HG03457 (cell line): Measurements from ENCODE around the gene CADM2.

Experiments used
- ATAC-seq: cut with Tn5 transposase; IDR thresholded peaks from one replicate; pipeline ENCODE4 v1.9.1; 2021; ENCODE audit warnings: moderate number of reproducible peaks; ENCODE audit not compliant: unreplicated experiment

Gene CADM2

DNA sequence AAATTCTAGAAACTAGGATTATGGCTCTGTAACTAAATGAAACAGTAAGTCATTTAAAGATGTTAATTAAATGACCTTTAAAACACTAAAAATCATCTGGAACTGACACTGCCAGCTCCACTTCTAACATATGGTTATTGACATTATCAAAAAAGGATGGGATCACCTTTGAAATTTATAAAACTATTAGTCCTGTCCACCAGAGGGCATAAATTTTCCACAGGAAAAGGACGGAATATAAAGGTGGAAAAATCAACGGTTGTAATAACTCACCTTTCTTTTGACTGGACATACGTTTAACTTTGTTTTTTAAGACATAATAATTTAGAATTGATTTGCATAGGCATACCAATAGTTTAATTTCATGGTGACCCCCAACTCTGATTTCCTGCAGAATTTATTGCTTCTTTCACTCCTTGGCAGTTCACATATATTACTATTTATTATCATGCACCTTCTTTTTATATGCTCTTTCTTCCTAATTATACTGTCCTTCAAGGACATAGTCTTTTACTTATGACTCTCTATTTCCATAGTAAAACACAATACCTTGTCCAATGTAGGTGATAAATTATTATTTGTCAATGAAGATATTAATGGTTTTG is 345.7 kb downstream of the CADM2 start:
- no peak for ATAC-seq

DNA sequence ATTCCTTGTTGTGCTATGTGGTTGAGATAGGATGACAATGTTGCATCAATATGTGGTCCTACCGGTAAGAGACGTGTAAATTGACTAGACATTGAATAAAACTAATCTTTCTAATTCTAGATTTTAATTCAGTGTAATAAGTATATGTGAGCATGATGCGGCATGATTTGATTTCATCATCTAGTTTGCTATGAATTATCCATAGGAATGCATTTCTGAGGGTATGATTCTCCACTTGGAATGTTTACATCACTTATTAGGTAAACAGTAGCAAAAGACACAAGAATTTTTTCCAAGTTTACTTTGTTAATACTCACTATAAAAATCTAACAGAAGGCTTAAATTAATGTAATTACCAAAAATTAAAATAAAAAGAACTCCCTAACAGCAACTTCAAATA is 353.5 kb downstream of the CADM2 start:
- no peak for ATAC-seq

DNA sequence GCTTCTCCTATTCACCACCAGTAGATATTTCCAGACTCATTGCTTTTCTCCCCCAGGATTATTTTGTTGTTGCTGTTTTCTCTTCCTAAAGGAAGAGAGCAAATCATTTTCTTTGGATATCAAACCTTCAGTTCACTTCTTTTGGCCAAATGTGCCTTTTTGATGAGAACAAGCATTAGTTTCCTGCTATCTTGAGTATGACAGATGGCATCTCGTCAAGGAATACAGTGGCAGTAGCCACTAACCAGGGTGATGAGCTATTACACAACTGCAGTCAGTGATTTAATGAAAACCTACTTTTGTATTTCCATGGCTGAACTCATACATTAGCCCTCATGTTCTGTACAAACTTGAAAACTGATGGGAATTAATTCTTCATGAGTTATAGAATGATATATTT is 354.6 kb downstream of the CADM2 start:
- ATAC-seq: no peak

DNA sequence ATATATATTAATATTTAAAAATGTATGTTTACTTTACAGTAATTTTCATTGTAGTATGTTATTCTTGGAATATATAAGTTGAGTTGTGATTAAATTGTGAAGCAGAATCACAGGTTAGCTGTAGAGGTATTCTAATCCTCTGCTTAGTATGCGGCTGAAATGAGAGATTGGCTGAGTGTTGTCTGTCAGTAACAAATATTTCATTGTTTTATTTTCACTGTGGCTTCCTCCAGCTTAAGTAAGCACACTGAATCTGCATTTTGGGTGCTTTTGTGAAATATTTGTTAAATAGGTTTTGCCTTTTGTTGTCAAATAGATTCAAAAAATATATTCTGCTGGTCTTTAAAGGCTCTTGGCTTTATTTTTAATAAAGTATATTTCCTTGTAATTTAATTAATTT is 357.5 kb downstream of the CADM2 start:
- no peak for ATAC-seq

DNA sequence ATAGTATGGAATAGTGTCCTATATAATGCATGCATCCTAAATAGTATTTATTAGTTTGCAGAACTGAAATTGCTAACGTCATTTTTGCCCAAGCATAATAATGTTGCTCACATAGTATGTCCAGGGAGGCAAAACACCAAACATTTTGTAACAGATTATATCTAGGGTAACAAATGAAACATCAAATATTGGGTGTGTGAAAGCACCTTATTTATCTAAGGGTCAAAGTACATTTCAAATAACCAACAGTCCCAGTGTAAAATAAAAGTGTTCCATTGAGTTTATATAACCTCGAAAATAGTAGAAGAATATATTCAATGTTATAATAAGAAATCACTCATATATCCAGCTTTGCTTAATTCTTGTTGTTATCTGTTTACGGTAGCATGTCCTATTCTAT is 363.1 kb downstream of the CADM2 start:
- no peak for ATAC-seq

DNA sequence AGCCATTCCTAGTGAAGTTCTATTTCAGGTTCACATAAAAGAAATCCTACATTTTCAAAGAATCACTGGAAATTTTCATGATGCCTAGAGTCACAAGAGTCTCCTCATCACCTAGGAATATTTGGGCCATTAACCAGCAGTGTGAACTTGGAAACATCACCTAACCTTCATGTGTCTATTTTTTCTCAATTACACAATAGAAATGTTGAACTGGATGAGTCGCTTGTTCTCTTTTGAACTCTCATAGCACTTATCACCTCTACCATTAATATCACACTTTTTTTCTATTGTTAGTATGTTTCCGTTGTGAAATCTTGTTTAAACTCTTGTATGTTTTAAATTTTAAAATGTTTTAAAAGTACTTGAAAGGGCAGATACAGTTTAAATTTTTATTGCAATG is 371.3 kb downstream of the CADM2 start:
- no peak for ATAC-seq

DNA sequence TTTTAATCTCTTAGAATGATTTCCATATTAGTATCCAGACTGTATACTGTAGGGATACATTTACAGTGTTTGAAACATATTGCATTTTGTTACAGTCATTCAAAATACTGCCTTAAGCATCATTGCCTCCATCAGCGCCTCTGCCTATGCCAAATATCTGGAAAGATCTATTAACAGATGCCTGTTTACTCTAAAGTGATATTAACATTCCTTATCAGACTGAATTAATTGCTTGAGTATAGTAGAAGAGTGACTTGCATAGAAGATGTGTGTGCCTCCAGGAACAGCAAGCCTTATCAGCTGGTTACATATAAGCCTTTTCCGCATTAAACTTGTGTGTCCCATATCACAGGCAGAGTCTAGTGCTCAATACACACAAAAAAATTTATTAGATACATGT is 379.1 kb downstream of the CADM2 start:
- ATAC-seq: no peak

DNA sequence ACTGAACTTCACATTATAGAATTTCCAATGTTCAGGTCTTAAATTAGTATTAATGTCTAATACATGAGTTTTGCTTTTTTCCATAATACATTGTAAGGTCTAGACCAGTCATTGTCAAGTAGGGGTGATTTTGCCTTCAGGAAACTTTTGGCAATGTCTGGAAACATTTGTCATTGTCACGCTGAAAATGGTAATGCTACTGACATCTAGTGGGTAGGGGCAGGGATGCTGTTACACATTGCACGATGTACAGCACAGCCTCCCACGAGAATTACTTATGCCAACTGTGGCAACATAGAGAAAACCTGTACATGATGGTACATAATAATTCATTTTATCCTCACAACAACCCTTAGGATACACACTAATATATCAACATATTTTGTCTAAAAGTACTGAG is 384.1 kb downstream of the CADM2 start:
- ATAC-seq: no peak

DNA sequence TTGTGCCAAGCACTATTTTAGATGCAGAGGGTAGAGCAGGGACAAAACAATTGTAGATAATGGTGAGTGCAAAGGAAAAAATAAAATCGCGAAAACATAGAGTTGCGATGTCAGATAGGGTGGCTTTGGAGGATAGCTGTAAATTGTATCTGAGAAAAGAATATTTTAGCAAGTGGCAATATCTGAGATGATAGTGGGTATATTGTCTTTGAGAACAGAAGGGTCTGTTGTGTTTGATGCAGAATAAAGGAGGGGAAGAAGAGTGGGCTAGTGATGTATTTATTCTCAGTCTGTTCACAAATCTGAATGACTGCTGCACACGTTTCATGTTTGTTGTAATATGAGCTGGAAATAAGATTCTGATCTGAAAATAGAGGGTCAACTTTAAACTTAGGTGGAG is 396.8 kb downstream of the CADM2 start:
- ATAC-seq: no peak

DNA sequence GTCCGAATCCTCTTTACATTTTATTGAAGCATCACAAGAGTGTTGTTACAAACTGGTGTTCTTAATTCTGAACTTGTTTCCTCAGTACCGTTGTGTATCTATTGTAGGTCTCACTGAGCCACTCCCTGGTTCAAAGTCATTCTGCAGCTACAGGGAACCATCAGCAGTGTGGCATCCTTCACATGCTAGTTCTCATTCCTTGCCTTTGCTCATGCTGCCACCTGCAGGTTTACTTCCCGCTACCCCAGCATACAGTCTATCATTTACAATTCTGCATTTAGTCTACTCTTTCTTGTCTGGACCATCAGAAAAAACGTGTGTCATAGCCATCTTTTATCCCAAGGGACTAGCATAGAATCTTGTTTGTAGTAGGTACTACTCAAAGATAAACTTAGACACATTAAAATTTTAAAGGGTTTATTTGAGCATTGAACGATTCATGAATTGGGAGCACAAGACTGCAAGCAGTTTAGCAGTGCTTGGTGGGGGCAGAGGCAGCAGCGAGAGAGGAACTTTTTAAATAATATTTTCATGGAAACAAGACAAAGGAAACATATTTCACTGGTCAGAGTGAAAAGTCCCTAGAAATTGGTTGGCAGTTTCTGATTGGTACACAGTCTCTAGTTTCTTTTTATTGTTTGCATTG is 402.1 kb downstream of the CADM2 start:
- no peak for ATAC-seq

DNA sequence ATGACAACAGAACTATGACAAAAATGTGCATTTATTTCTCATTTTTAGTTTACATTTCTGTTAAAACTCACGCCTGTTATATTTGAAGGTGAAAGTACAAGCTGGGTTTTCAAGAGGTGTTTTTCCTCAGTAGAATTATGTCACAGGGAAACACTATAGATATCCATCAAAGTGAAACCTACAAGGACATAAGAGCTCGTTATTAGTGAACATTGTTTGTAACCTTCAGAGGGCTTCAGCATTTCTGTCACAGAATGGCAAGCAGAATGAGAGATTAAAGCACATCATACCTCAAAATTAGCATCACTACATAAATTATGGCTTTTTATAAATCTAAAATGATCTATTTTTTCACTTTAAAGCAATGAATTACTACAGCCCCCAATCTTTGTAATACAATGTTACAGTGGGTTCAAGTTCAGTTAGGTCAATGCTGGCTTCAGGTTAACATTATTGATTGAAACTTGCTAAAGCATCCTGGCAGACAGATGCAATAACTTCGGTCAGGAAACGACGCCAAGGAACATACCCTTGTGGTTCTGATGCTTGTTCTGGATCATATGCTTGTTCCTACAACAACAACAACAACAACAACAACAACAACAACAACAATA is 405.6 kb downstream of the CADM2 start:
- ATAC-seq: no peak

DNA sequence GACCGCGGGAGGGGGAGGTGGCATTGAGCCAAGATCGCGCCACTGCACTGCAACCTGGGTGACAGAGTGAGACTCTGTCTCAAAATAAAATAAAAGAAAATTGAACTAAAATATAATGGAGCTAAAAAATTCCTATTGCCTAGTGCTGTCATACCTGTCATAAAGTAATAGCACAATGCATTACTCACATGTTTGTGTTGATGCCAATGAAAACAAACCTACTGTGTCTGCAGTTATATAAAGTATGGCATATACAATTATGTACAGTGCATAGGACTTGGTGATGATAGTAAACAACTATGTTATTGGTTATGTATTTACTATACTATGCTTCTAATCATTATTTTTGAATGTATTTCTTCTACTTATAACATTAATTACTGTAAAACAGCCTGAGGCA is 411.6 kb downstream of the CADM2 start:
- ATAC-seq: no peak

DNA sequence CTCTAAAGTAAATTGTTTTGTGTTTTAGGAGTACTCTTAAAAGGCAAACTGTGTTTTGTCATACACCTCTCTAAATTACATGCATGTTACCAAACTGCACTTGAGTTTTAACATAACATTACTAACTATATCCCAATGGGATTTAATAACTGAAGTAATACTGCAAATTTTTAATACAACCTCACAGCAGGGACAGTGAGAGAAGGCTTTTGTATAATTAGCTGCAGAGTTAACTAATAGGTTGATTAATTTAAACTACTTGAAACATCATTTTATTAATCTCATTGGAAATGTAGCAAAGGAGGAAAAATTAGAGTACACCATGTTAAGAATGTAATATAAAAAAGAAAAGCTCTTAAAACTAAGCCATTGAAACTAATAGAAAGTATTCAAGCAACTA is 417.3 kb downstream of the CADM2 start:
- no peak for ATAC-seq

DNA sequence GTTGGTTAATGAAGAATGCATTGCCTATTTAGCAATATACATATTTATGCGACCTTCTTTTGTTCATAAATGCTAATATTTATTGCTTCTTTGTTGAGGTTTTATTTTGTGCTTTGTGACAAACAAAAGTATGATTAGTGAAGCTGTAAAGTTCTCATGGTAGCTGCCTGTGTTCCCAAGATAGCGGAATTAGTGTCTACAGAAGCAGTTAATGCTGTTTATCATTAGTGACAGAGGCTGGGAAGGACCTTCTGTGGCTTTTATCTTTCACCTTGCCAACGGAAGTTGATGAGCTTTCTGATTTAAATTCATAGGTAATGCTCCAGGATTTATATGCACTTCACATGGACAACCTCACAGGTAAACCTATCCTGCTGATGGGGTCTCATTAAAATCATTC is 418.3 kb downstream of the CADM2 start:
- ATAC-seq: no peak

DNA sequence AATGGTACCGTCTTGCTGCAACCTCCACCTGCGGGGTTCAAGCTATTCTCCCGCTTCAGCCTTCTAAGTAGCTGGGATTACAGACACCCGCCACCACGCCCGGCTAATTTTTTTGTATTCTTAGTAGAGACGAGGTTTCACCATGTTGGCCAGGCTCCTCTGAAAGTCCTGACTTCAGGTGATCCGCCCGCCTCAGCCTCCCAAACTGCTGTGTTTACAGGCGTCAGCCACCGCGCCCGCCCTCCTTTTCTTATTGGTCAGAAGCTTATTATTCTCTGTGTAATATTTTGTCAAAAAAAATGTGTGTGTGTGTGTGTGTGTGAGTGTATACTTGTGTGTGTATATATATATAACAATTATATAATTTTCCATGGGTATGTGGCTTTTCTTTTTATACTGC is 425.6 kb downstream of the CADM2 start:
- ATAC-seq: no peak

DNA sequence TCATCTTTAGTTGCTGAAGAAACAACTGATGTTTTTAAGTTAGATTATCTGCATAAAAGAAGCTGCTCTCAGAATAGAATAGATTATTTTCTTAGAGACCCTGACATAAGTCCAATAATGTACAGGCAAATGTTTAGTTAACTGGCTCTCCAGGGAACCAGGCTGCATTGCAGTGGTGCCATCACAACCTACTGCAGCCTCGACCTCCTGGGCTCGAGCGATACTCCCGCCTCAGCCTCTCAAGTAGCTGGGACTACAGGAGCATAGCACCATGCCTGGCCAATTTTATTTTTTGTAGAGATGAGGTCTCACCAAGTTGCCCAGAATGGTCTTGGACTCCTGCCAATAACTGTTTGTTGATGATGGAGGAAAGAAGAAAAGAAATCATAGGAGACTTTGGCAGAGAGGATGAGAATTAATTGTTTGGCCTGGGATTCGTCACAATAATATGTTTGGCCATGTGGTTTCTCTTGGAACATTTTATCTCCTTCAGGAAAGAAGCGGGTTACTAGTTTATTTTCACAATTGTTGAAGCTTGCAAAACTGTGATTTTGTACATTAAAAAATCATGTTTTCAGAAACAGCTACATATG is 429.2 kb downstream of the CADM2 start:
- no peak for ATAC-seq

DNA sequence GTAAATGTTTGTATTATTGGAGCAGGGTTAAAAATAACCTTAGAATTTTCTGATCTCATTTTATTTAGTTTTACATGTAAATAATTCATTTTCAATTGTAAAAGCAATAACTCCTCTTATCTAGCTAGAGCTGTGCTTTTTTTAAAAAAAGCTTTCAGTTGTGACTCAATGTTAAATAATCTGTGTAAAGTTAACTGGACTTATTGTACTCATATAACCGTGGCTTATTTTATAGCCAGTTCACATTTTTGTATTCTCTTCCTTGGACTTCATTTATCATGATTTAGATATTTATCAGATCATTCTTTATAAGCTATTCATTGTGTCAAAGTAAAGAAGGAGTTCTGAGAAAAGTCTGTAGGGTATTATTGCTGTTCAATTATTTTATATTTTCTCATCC is 435.6 kb downstream of the CADM2 start:
- ATAC-seq: no peak

DNA sequence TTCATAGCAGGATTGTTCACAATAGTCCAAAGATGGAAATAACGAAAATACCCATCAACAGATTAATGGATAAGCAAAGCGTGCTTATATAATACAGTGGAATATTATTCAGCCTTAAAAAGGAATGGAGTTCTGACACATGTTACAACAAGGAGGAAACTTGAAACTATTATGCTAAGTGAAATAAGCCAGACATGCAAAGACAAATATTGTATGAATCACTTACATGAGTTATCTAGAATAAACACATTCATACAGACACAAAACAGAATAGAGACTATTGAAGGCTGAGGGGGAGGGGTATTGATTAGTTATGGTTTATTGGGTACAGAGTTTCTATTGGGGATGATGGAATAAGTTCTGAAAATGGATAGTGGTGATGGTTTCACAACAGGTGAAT is 438.6 kb downstream of the CADM2 start:
- ATAC-seq: no peak

DNA sequence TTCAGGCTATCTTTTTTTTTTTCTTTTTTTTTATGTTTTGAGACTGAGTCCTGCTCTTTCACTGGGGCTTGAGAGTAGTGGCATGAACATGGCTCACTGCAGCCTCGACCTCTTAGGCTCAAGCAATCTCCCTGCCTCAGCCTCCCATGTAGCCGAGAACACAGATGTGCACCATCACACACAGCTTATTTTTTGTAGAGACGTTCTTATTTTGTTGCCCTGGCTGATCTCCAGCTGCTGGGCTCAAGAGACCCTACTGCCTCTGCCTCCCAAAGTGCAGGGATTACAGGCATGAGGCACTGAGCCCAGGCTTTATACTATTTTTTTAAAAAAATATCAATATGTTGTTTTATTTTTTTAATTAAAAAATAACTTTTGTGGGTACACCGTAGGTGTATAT is 467.3 kb downstream of the CADM2 start:
- no peak for ATAC-seq

DNA sequence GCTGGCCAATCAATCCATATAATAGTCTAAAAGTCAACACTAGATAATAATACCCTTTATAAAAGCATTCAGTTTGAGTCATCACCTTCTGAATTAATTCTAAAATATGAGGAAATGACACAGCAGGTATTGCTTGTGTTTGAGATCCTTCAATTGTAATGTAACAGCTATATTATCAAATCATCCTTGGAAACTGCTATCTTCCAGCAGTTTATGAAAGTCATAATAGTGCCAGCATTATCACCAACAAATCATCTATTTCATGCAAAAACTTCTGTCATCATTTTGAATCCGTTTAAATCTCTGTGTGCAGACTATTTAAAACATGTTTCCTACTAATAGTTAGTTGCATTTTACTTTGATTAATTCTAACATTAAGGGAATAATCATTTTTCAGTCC is 468.7 kb downstream of the CADM2 start:
- no peak for ATAC-seq

DNA sequence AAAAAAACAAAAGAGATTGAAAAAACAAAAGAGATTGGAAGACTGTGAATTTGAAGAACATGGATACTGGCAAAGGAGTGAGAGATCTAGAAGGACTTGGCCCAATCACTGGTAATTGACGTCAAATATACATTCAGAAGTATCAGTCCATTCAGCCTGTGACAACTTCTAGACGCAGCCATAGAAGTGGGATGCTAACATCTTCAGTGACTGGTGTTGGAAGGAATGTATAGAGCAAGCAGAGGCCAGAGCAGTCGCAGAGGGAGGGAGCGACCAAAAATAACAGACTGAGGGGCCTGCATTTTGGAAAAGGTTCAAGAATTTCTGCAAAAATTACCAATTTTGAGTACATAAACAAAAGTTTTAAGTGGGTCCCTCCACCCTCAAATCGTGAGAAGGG is 473.3 kb downstream of the CADM2 start:
- ATAC-seq: no peak

DNA sequence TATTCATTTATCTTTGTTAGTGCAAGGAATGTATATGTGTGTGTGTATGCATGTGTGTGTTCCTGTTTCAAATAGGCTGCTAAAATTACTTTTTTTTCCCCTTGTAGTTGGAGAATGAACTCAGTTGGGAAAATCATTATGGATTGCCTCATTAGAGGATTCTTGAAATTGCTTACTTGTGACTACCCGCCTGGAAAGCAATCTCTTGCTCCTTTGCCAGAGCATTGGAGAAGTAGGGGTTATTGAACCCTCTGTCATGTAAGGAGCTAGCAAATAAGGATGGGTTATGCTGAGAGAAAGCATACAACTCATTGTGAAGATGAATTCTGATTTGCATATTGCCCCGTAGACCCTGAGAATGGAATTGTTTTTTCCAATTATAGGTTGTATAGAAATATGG is 474.5 kb downstream of the CADM2 start:
- no peak for ATAC-seq
